SU-DHL-6 (cell line): ENCODE results near the gene QKI.

Experiments used
- EZH2phosphoT487 ChIP-seq: fragments of 200-600 bp; sonication (generic), shearing (Covaris generic); conservative IDR thresholded peaks from 2 replicates; pipeline ENCODE4 v1.6.1; 2018; ENCODE audit warnings: mild to moderate bottlenecking, antibody characterized with exemption, low read length, moderate library complexity, mixed read lengths
- TF ChIP-seq, protein P1 (sequence below): fragments of 200-600 bp; sonication (generic); IDR thresholded peaks from one replicate; pipeline ENCODE4 v1.5.1; 2017; ENCODE audit warnings: antibody characterized with exemption, mild to moderate bottlenecking, low read length, moderate library complexity; ENCODE audit not compliant: insufficient read depth, poor library complexity, severe bottlenecking

GRCh38 chr6:163565140-163565539 is 150.6 kb downstream of the QKI start:
- TF ChIP-seq, protein P1, sequence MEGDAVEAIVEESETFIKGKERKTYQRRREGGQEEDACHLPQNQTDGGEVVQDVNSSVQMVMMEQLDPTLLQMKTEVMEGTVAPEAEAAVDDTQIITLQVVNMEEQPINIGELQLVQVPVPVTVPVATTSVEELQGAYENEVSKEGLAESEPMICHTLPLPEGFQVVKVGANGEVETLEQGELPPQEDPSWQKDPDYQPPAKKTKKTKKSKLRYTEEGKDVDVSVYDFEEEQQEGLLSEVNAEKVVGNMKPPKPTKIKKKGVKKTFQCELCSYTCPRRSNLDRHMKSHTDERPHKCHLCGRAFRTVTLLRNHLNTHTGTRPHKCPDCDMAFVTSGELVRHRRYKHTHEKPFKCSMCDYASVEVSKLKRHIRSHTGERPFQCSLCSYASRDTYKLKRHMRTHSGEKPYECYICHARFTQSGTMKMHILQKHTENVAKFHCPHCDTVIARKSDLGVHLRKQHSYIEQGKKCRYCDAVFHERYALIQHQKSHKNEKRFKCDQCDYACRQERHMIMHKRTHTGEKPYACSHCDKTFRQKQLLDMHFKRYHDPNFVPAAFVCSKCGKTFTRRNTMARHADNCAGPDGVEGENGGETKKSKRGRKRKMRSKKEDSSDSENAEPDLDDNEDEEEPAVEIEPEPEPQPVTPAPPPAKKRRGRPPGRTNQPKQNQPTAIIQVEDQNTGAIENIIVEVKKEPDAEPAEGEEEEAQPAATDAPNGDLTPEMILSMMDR, result no peak
- TF ChIP-seq EZH2phosphoT487, result no peak
